Glutamatergic neuron (in vitro differentiated cells): Measurements from ENCODE around the gene SRGAP3. TPM values are rescaled to one million over a fixed set of nuclear protein-coding genes. Genes with fewer than 3 reads are reported as not detected.
A peak's percentile ranks its signal among the peaks of the same experiment; 100 is the strongest.

Experiments
- DNase-seq: peaks from one replicate; pipeline ENCODE4 v3.0.0; 2022
- H3K27ac Mint-ChIP-seq: one replicate; pipeline ENCODE4 v1.8.0; 2020; ENCODE audit warnings: mild to moderate bottlenecking, mixed read lengths, inconsistent platforms; ENCODE audit not compliant: unreplicated experiment
- H3K27me3 Mint-ChIP-seq: one replicate; pipeline ENCODE4 v1.8.0; 2020; ENCODE audit warnings: mild to moderate bottlenecking, moderate library complexity, mixed read lengths, inconsistent platforms; ENCODE audit not compliant: unreplicated experiment
- H3K36me3 Mint-ChIP-seq: one replicate; pipeline ENCODE4 v1.8.0; 2020; ENCODE audit warnings: mild to moderate bottlenecking, mixed read lengths, inconsistent platforms; ENCODE audit not compliant: unreplicated experiment
- H3K4me1 Mint-ChIP-seq: one replicate; pipeline ENCODE4 v1.8.0; 2020; ENCODE audit warnings: mild to moderate bottlenecking, low read depth, mixed read lengths, inconsistent platforms; ENCODE audit not compliant: unreplicated experiment
- H3K4me3 Mint-ChIP-seq: one replicate; pipeline ENCODE4 v1.8.0; 2020; ENCODE audit warnings: mild to moderate bottlenecking, mixed read lengths, inconsistent platforms; ENCODE audit not compliant: unreplicated experiment
- H3K9me3 Mint-ChIP-seq: one replicate; pipeline ENCODE4 v1.8.0; 2020; ENCODE audit warnings: mild to moderate bottlenecking, moderate library complexity, mixed read lengths, inconsistent platforms; ENCODE audit not compliant: unreplicated experiment
- CTCF ChIP-seq: fragments of 200-600 bp; sonication (generic); IDR thresholded peaks from one replicate; pipeline ENCODE4 v1.5.0; 2021; ENCODE audit not compliant: partially characterized antibody, unreplicated experiment
- total RNA-seq: library from RNA; stranded (reverse); fragmentation: NEBNext Ultra II Directional; extraction: Animal tissue kit (Norgen Biotek cat#: 25700); gene quantifications from one replicate; pipeline ENCODE4 v1.2.1, GENCODE V29; 2021; ENCODE audit not compliant: unreplicated experiment

SRGAP3 gene
- total RNA-seq, 1 donor from 2014 or later = 197 TPM

DNA sequence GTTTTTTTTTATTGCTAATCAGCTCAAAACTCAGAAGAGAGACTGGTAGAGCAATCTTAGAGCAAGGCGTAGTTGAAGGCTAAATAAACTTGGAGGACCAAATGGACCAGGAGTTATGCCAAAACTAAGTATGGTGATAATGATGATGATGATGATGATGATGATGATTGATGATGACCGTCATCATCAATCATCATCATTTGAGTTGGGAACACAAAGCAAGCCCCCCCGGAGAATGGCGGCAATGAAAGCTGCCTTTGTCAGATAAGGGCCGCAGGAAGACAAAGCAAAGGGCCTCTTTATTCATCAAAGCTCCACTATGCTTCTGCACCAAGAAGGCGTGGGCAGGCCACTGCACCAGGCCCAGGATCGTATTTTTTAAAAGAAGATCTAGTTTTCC, 204.1 kb downstream of the SRGAP3 start:
- Mint-ChIP-seq H3K4me3 (no peak overlapping the region), H3K9me3 (no peaks in the 10 kb centered on the region), H3K36me3 (peaks cover 10% of the 10 kb centered on the region), H3K27ac (no peak overlapping the region), H3K27me3 (peaks cover 3% of the 10 kb centered on the region), H3K4me1 (no peaks in the 10 kb centered on the region)
- no peak for TF ChIP-seq CTCF
- no peak for DNase-seq

- Mint-ChIP-seq H3K27me3 (peaks cover 3% of the 10 kb centered on the region), H3K4me3 (no peak overlapping the region), H3K9me3 (no peaks in the 10 kb centered on the region), H3K36me3 (peaks cover 5% of the 10 kb centered on the region), H3K4me1 (no peaks in the 10 kb centered on the region), H3K27ac (no peak overlapping the region)
- no peak for DNase-seq
- TF ChIP-seq CTCF = no peak
These were observed 206.4 kb downstream of the SRGAP3 start for GRCh38 chr3:9043063-9043462.

DNA sequence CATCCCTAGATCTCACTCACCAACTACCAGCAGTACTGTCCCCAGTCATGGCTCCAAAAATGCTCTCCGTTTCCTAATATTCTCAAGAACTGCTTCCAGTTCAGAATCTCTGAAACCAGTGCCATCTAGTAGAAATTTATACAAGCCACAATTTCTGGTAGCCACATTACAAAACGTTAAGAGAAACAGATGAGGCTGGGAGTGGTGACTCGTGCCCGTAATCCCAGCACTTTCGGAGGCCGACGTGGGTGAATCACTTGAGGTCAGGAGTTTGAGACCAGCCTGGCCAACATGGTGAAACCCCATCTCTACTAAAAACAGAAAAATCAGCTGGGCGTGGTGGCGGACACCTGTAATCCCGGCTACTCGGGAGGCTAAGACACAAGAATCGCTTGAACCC, 207.8 kb downstream of the SRGAP3 start:
- Mint-ChIP-seq H3K27me3 (no peaks in the 10 kb centered on the region), H3K4me3 (no peak overlapping the region), H3K9me3 (no peaks in the 10 kb centered on the region), H3K36me3 (peaks cover 5% of the 10 kb centered on the region), H3K4me1 (no peaks in the 10 kb centered on the region), H3K27ac (peak overlapping the region; percentile 48)
- no peak for TF ChIP-seq CTCF
- DNase-seq = no peak

GRCh38 chr3:9040996-9041395, 208.4 kb downstream of the SRGAP3 start:
- TF ChIP-seq CTCF = no peak

GRCh38 chr3:9037144-9037711, 212.2 kb downstream of the SRGAP3 start:
- Mint-ChIP-seq H3K4me3 (no peak overlapping the region), H3K36me3 (no peaks in the 10 kb centered on the region), H3K27me3 (no peaks in the 10 kb centered on the region), H3K27ac (no peak overlapping the region), H3K4me1 (no peaks in the 10 kb centered on the region), H3K9me3 (no peaks in the 10 kb centered on the region)
- DNase-seq = no peak
- no peak for TF ChIP-seq CTCF

More at GRCh38 chr3:9040996-9041395, 208.4 kb downstream of the SRGAP3 start:
- Mint-ChIP-seq H3K36me3 (peaks cover 3% of the 10 kb centered on the region), H3K27me3 (no peaks in the 10 kb centered on the region), H3K9me3 (no peaks in the 10 kb centered on the region), H3K27ac (no peak overlapping the region), H3K4me3 (no peak overlapping the region), H3K4me1 (no peaks in the 10 kb centered on the region)
- no peak for DNase-seq
